ENCODE measurements around the gene ZBTB32.

ZBTB32 gene

DNA sequence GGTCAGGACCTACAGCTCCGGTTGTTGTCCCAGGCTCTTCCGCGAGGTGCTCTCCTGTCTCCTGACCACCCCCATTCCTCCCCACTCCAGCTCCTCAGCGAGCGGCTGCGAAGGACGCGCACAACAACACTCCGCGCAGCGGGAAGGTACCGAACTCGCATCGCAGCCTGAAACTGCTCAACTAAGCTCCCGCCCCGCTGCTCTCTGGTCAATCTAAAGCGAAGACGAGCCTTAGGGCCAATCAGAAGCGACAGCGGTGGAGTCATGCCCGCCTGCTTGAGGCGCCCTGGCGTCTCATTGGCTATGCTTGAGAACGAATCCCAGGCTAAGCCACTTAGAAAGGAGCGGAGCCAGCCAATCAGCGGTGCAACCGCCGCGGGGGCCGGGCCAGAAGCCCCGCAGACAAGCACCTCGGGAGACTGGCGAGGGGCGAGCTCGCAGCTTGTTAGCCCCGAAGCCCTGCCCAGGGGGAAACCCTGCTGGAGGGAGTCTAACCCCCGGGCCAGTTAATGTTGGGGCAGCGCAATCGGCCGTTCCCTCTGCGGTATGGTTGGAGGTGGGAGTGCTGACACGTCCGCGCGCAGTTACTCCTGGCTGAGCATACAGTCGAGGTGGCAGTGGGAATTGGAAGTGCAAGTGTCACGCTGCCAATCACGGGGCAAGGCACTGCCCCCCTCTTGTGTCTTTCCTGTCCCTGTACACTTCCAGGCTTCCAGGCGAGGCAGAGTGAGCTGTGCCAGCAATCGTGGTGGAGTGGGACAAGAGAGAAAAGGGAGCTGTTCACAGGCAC lies 1.9 kb upstream of the ZBTB32 start:
- DNase-seq = peak; percentile 94

DNA sequence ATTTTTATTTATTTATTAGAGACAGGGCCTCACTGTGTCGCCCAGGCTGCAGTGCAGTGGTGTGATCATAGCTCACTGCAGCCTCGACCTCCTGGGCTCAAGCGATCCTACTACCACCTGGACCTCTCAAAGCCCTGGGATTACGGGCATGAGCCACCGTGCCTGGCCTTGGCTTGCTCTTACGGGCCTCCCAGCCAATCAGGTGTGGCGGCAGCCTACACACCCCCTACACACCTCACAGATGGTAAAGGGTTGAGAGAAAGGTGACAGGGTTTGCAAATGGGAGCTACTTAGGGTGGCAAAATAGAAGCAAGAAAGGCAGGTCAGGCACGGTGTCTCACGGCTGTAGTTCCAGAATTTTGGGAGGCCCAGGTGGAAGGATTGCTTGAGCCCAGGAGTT lies 1.0 kb upstream of the ZBTB32 start:
- DNase-seq = no peak

GRCh38 chr19:35708391-35708790 lies 4.0 kb downstream of the ZBTB32 start:
- DNase-seq = no peak

GRCh38 chr19:35710784-35711723 lies 6.7 kb downstream of the ZBTB32 start:
- DNase-seq = no peak

DNA sequence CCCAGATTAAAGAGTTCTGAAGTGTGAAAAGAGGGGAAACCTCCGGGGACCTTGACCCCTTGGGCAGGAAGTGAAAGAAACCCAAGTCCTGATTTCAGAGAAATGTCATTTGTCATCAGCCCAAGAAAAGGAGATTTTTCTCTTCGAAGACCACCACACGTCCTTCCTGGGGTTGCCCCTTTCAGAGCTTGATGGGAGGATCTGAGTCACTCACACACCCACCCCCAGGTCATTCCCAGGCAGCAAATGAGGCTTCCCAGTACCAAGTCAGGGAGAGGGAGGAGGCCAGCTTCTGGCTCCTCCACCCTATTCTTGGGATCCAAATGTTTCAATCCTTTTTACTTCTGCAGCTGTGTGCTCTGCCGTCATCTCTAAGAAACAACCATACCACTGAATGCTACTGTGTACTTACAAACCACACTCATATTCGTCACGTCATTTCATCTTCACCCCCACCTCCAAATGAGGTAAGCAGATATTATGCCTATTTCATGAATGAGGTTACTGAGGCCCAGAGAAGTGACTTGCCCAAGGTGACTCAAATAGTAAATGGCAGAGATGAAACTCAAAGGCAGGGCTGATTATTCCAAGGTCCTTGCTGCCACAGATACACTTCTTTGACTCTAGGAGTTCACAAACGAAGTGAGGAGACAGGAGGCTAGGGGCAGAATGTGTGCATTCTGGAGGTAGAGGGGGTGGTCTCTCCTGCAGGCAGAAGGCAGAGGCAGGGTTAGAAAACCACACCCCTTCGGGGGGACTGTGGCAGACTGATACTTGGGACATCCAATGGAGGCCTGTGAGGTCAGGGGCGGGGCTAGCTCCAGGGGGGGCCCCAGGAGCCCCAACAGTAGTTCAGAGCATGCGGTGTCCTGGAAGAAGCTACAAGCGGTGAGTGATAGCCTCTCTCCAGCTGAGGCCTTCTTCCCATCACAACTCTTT lies 8.5 kb downstream of the ZBTB32 start:
- DNase-seq = no peak

DNA sequence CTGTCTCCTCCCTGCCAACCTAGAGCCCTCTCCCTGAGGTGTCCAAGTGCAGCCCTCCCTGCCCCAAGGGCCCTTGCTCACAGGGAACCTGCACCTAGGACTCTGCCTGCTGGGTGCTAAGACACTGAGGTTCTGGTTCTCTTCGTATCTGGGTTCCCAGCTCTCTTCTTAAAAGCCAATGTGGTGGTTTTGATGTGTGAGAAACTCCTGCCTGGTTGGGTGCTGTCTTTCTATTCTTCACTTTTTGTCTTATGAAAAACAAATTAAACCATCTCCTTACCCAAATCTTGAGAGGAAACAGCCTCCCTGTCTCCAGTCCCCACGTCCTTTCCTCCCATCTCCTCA lies 9.1 kb downstream of the ZBTB32 start:
- DNase-seq = no peak

- no peak for DNase-seq
Measured at GRCh38 chr19:35713904-35714495, 9.6 kb downstream of the ZBTB32 start.

DNA sequence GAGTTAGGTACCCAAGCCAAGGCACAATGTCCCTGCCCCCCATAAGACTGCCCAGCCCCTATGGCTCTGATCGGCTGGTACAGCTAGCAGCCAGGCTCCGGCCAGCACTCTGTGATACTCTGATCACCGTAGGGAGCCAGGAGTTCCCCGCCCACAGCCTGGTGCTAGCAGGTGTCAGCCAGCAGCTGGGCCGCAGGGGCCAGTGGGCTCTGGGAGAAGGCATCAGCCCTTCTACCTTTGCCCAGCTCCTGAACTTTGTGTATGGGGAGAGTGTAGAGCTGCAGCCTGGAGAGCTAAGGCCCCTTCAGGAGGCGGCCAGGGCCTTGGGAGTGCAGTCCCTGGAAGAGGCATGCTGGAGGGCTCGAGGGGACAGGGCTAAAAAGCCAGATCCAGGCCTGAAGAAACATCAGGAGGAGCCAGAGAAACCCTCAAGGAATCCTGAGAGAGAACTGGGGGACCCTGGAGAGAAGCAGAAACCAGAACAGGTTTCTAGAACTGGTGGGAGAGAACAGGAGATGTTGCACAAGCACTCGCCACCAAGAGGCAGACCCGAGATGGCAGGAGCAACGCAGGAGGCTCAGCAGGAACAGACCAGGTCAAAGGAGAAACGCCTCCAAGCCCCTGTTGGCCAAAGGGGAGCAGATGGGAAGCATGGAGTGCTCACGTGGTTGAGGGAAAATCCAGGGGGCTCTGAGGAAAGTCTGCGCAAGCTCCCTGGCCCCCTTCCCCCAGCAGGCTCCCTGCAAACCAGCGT lies 10.4 kb downstream of the ZBTB32 start:
- no peak for DNase-seq

- DNase-seq = no peak
Measured at GRCh38 chr19:35715355-35715809, 11.0 kb downstream of the ZBTB32 start.

DNA sequence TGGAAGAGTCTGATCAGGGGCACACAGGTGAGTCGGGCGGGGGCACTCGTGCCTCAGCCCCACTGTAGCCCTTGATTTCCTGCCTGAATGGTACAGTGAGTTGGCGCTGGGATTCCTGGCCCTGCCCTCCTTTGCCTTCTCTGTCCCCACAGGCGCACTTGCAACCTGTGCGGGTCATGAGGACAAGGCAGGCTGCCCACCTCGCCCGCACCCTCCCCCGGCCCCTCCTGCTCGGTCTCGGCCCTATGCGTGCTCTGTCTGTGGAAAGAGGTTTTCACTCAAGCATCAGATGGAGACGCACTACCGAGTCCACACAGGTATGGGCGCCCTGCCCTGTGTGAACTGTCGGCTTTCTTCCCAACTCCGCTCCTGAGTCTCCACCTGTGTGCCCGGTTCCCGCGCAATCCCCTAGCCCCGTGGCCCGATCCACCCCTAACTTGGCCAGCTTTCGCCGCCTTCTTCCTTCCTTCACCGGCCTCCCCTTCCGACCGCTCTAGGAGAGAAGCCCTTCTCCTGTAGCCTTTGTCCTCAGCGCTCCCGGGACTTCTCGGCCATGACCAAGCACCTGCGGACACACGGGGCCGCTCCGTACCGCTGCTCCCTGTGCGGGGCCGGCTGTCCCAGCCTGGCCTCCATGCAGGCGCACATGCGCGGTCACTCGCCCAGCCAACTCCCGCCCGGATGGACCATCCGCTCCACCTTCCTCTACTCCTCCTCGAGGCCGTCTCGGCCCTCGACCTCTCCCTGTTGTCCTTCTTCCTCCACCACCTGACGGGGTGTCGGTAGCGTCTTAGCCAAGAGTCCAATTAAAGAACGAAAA lies 11.8 kb downstream of the ZBTB32 start:
- DNase-seq = peak; percentile 84

GRCh38 chr19:35716801-35717664 lies 12.7 kb downstream of the ZBTB32 start:
- DNase-seq = peak; percentile 95

DNA sequence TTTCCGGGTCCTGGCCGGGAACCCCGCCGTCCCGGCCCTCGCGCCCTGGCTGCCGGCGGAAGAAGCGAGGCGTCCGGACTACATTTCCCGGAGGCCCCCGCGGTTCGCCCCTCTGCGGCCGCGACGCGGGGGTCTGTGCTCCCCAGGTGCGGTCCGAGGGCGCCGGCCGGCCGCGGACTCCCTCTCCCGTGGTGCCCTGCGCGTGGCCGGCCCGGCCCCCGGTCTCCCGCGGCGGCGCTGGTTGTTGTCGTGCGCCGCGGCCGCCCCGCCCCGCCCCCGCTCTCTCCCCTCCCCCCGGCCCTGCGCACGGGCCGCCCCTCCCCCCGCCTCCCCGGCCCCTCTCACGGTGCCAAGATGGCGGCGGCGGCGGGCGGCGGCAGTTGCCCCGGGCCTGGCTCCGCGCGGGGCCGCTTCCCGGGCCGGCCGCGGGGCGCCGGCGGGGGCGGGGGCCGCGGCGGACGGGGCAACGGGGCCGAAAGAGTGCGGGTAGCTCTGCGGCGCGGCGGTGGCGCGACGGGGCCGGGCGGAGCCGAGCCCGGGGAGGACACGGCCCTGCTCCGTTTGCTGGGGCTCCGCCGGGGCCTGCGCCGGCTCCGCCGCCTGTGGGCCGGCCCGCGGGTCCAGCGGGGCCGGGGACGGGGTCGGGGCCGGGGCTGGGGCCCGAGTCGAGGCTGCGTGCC lies 13.4 kb downstream of the ZBTB32 start, which contains the start of gene KMT2B:
KMT2B (plus strand) TSS at position 339 of the 680 bp plus-strand sequence; CDS start at position 355, 16 bp downstream.
- peak; percentile 100 for DNase-seq

- DNase-seq = peak; percentile 76
Measured at GRCh38 chr19:35718345-35719041, 14.1 kb downstream of the ZBTB32 start.

GRCh38 chr19:35719402-35720162 lies 15.2 kb downstream of the ZBTB32 start:
- no peak for DNase-seq

- no peak for DNase-seq
Measured at GRCh38 chr19:35720163-35720524, 15.8 kb downstream of the ZBTB32 start.

DNA sequence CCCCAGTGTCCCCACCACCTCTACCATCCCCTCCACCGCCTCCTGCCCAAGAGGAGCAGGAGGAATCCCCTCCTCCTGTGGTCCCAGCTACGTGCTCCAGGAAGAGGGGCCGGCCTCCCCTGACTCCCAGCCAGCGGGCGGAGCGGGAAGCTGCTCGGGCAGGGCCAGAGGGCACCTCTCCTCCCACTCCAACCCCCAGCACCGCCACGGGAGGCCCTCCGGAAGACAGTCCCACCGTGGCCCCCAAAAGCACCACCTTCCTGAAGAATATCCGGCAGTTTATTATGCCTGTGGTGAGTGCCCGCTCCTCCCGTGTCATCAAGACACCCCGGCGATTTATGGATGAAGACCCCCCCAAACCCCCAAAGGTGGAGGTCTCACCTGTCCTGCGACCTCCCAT lies 16.3 kb downstream of the ZBTB32 start:
- DNase-seq = no peak

DNA sequence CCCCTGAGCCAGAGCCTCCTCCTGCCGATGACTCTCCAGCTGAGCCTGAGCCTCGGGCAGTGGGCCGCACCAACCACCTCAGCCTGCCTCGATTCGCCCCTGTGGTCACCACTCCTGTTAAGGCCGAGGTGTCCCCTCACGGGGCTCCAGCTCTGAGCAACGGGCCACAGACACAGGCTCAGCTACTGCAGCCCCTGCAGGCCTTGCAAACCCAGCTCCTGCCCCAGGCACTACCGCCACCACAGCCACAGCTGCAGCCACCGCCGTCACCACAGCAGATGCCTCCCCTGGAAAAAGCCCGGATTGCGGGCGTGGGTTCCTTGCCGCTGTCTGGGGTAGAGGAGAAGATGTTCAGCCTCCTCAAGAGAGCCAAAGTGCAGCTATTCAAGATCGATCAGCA lies 17.0 kb downstream of the ZBTB32 start:
- no peak for DNase-seq

- no peak for DNase-seq
Measured at GRCh38 chr19:35722461-35722860, 18.1 kb downstream of the ZBTB32 start.
